ENCODE results near the gene RETN. TPM values are rescaled to one million over a fixed set of nuclear protein-coding genes. Genes with fewer than 3 reads are reported as not detected.

RETN gene
- total RNA-seq, 1 donor from 2014 or later, result not detected

DNA sequence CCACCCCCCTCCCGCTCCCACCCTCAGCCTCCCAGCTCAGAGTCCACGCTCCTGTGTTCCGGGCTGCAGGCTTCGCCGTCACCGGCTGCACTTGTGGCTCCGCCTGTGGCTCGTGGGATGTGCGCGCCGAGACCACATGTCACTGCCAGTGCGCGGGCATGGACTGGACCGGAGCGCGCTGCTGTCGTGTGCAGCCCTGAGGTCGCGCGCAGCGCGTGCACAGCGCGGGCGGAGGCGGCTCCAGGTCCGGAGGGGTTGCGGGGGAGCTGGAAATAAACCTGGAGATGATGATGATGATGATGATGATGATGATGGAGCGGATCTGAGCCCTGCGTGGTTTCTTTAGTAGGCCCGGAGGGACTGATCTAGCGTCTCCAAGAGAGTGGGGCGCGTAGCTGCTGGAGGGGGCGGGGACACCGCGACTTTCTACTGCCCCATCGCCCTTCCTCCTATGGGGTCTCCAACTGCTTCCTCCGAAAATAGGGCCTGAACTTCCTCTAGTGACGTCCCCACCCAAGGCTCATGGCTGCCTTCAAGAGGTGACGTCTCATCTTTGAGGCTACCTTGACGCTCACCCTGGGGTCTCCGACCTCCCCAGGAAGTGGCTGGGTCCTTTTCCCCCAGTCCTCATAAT is 1.4 kb downstream of the RETN start:
- intact Hi-C loops (cut with DNase I), result no loop called here
- H3K4me3 ChIP-seq, result no peak overlapping the region
- H3K27ac ChIP-seq, result no peak overlapping the region
- no peaks in the 10 kb centered on the region for H3K4me1 ChIP-seq
- H3K27me3 ChIP-seq, result no peaks in the 10 kb centered on the region
- no peak for TF ChIP-seq POLR2AphosphoS5 (IDR thresholded peaks at IDR 0.05; ENCODE audit: insufficient read depth in 1 of 2, low read depth in 1 of 2)
- TF ChIP-seq, protein P1, sequence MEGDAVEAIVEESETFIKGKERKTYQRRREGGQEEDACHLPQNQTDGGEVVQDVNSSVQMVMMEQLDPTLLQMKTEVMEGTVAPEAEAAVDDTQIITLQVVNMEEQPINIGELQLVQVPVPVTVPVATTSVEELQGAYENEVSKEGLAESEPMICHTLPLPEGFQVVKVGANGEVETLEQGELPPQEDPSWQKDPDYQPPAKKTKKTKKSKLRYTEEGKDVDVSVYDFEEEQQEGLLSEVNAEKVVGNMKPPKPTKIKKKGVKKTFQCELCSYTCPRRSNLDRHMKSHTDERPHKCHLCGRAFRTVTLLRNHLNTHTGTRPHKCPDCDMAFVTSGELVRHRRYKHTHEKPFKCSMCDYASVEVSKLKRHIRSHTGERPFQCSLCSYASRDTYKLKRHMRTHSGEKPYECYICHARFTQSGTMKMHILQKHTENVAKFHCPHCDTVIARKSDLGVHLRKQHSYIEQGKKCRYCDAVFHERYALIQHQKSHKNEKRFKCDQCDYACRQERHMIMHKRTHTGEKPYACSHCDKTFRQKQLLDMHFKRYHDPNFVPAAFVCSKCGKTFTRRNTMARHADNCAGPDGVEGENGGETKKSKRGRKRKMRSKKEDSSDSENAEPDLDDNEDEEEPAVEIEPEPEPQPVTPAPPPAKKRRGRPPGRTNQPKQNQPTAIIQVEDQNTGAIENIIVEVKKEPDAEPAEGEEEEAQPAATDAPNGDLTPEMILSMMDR (IDR thresholded peaks at IDR 0.05), result no peak
- no peak for TF ChIP-seq POLR2A (IDR thresholded peaks at IDR 0.05)
- DNase-seq (ENCODE audit: extremely low spot score in 2 of 2), result no peak
- H3K36me3 ChIP-seq, result no peaks in the 10 kb centered on the region
- no peaks in the 10 kb centered on the region for H3K9me3 ChIP-seq

DNA sequence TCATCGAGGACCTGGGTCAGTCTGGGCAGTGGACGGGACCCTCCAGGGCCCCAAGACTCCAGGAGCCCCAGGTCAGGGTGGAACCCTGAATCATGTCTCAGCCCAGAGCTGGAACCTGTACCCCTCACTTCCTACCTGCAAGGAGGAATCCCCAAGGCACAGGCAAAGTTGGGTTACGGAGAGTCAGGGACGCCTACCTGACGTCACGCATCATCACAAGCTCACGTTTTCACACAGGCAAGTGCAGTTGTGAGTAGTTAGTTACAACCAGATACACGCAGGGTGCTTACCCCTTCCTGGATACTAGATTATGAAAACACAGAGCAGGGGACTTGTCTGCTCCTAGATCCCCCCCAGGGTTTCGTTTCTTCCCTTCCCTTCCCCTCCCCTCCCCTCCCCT is 1.9 kb downstream of the RETN start:
- Histone ChIP-seq H3K4me1 (no peaks in the 10 kb centered on the region), H3K27me3 (no peaks in the 10 kb centered on the region), H3K9me3 (no peaks in the 10 kb centered on the region), H3K36me3 (no peaks in the 10 kb centered on the region), H3K27ac (no peak overlapping the region), H3K4me3 (no peak overlapping the region)
- intact Hi-C loops (cut with DNase I), result no loop called here
- TF ChIP-seq, protein P1 (IDR thresholded peaks at IDR 0.05), result no peak
- TF ChIP-seq POLR2AphosphoS5 (IDR thresholded peaks at IDR 0.05; ENCODE audit: insufficient read depth in 1 of 2, low read depth in 1 of 2) (no peak), POLR2A (IDR thresholded peaks at IDR 0.05) (no peak)
- no peak for DNase-seq (ENCODE audit: extremely low spot score in 2 of 2)

DNA sequence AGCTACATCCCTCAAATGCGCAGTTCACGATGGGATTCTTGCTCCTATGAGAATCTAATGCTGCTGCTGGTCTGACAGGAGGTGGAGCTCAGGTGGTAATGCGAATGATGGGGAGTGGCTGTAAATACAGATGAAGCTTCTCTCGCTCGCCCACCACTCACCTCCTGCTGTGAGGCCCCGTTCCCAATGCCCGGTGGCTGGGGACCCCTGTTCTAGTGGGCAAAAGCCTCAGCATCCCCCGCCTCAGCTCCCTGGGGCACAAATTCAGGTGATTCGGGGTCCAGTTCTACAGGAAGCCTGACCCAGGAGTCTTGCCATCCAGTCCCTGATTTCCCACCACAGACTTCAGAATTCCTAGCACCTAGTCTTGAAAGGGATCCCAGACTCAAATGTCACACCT is 3.7 kb downstream of the RETN start:
- Histone ChIP-seq H3K4me3 (no peak overlapping the region), H3K4me1 (no peaks in the 10 kb centered on the region), H3K9me3 (no peaks in the 10 kb centered on the region), H3K36me3 (no peaks in the 10 kb centered on the region), H3K27me3 (no peaks in the 10 kb centered on the region), H3K27ac (no peak overlapping the region)
- intact Hi-C loops (cut with DNase I), result no loop called here
- DNase-seq (ENCODE audit: extremely low spot score in 2 of 2), result no peak
- TF ChIP-seq, protein P1 (IDR thresholded peaks at IDR 0.05), result no peak
- TF ChIP-seq POLR2A (IDR thresholded peaks at IDR 0.05) (no peak), POLR2AphosphoS5 (IDR thresholded peaks at IDR 0.05; ENCODE audit: insufficient read depth in 1 of 2, low read depth in 1 of 2) (no peak)

DNA sequence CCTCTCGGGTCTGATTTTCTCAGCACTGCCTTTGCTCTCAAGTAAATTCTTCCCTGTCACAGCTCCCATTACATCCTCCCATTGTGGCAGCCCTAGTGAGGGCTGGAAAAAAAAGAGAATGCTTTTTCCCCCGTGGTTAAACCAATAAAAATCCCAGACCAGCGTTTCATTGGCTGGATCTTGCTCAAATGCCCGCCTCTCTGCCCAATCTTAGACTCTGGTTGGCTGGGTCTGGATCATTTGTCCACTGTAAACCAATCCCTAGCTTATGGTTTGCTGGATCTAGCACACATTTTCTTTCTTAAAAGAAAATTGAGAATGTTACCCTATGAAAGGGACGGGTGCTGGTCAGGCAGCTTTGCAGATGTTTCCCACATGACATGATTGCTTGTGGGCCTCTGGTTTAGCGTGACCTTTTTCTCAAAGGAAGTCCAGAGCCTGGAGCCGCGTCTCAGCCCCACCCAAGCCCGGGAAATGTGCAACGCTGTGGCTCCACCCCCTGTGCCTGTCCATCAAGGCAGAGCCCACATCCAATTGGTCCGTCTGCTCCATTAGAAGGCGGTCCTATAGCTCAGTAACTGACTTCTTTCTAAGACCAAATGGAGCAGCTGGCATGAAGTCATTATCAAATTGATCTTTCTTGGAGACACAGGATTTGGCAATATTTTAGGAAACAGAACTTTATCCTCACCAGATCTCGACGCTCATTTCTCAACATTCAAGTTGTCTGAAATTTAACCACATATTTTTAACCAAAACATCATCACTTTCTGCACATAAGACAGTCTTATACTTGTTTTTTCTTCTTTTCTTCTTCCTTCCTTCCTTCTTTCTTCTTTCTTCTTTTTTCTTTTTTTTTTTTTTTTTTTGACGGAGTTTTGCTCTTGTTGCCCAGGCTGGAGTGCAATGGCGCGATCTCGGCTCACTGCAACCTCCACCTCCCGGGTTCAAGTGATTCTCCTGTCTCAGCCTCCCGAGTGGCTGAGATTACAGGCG is 5.5 kb downstream of the RETN start:
- DNase-seq (ENCODE audit: extremely low spot score in 2 of 2), result no peak
- TF ChIP-seq POLR2A (IDR thresholded peaks at IDR 0.05), result no peak
- TF ChIP-seq, protein P1 (IDR thresholded peaks at IDR 0.05), result no peak
- TF ChIP-seq POLR2AphosphoS5 (IDR thresholded peaks at IDR 0.05; ENCODE audit: insufficient read depth in 1 of 2, low read depth in 1 of 2), result no peak
- Histone ChIP-seq H3K36me3 (no peaks in the 10 kb centered on the region), H3K4me1 (no peaks in the 10 kb centered on the region), H3K27ac (no peak overlapping the region), H3K4me3 (no peak overlapping the region), H3K27me3 (no peaks in the 10 kb centered on the region), H3K9me3 (no peaks in the 10 kb centered on the region)
- intact Hi-C loops (cut with DNase I), result no loop called here
